GM19193 (cell line): ENCODE results near the gene DGKE.

Experiments used
- POLR2A ChIP-seq: IDR thresholded peaks from 4 replicates; pipeline ENCODE4 v1.6.1; 2011; ENCODE audit not compliant: insufficient read depth, insufficient read length; ENCODE audit errors: extremely low read depth

Gene DGKE

DNA sequence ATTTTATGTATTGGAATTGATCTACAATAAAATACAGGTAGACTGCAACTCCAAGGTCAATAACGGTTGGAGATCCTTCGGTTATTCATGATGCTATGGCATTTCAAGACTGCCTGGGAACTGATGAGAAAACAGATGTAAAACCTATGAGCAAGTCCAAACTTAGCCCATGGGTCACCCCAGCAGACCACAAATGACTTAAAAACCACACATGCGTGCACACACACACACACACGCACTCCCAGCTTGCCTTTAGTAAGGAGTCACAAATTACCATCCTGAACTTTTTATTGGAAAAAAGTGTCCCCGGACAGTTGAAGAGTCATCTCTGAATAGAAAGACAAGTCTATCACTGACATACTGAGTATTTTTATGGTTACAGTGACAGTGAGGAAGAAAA is 53.2 kb downstream of the DGKE start:
- TF ChIP-seq POLR2A = no peak

DNA sequence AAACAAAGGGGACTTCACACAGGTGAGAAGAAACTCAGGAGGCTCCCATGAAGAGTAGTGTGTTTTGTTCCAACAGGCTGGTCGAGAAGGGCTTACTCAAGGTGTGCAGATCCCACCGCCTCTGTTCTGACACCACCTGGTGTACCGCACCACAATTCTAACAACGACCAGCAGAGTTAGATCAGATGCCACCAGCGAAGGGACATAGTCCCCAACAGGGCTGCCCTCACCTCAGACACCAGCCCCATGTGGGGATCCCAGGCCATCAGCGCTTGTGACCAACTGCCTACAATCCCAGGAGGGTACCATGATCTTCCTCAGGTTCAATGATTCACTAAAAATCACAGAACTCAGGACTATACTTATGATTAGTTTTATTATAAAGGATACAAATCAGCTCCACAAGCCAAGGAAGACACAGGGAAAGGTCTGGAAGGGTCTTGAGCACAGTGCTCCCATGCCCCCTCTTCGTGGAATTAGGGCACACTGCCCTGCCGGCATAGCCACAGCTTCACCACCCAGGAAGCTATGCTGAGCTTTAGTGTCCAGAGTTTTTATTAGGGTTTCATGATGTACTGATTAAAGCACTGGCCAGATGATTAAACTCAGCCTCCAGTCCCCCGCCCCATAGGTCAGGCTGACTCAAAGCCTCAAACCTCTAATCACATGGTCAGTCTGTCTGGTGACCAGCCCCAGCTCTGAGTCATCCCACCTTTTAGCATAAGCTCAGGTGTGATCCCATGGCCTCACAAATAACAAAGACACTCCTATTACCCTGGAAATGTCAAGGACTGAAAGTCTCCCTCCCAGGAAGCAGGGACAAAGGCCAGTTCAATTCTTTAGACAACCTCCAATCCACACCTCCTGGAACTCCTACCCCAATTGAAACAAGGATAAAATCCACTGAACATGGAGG is 53.9 kb downstream of the DGKE start:
- TF ChIP-seq POLR2A = peak; percentile 25

DNA sequence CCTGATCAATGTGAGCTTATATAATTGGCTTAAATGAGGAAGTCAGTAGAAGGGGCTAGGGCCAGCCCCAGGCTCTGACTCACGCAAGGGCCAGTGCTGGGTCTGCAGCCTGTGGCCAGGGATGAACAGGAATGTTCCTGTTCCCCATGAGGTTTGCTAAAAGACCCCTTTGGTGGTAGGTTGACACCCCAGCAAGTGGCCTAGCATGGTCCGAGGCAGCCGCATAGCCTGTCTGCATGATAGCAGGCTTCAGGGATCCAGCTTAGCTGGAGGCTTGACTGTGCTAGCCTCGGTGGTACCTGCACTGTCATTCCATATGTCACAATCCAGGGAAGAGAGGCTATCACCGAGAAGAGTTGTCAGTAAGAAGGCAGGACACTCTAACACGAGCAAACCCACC is 56.4 kb downstream of the DGKE start:
- TF ChIP-seq POLR2A = peak; percentile 20

DNA sequence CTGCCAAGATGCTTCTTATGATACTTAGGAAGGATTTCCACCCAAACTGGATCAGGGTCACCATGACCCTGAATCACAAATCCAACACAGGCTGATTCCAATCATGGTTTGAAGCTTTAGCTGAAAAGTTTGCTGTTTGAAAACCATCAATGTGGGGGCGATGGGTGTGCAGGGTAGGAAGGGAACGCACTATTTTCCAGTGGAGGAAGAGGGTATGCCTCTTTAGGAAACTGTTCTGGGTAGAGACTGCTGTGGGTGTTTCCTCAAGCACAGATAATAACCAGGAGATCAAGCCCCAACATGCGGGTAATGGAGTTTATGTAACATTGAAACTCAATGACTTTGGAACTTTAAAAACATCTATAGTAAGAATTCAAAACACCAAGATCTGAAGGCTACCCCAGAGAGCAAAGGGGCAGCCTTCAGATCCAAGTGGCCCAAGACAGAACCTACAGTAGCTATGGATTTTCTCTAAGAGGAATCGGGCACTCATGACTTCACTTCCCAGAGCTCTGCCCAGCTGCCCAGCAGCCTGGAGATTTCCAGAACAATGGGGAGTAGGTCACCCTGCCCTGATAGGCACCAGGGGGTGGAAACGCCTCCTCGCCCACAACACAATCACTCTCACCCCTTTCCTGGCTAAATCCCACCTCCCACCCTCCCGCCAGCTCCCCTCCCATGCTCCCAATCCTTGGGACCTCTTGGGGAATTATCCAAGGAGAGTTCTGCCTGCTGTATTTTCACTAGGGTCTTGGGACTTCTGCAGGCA is 57.1 kb downstream of the DGKE start:
- no peak for TF ChIP-seq POLR2A

DNA sequence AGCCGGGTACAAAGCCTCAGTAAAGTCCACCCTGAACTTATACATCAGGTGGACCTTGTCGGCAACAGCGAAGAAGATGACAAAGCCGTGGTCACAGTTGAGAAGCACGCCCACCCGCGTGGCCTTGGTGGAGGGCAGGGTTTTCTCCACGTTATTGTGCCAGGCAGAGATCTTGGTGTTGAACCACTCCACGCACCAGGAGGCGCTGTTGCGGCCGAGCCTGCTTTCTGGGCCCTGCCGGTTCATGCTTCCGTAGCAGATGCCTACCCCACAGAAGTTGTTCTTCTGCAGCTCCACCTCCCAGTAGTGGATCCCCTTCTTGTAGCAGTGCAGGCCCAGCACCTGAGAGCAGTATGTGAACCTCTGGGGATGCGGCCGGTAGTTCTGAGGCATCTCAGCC is 57.8 kb downstream of the DGKE start:
- peak; percentile 6 for TF ChIP-seq POLR2A

DNA sequence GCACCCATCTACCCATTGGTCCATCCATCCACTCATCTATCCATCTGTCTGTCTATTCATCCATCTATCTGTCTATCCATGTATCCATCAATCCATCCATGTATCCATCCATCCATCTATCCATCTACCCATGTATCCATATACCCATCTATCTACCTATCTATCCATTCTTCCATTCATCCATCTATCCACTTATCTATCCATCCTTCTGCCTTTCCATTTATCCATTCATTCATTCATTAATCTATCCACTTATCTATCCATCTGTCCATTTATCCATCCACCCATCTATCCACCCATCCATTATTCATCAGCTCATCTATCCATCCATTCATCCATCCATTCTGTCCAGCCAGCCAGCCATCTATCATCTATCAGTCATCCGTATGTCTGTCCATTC is 58.4 kb downstream of the DGKE start:
- TF ChIP-seq POLR2A = no peak

DNA sequence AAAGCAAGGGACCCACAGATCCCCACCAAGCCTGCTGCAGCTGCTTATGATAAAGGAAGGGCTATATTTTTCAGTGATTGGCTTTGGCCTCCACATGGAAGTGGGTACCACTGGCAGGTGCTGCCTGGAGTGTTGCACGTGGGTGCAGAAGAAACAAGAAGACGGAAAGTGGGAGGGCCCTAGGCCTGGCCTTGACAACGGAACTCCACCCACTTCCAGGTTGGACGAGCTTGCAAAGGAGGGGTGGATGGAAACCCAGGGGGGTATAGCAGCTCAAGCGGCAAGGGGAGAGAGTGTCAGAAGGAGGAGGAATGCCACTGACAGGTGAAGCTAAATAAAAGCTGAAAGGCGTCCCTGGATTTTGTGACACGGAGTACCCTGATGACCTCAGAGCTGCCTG is 59.6 kb downstream of the DGKE start:
- TF ChIP-seq POLR2A = no peak

DNA sequence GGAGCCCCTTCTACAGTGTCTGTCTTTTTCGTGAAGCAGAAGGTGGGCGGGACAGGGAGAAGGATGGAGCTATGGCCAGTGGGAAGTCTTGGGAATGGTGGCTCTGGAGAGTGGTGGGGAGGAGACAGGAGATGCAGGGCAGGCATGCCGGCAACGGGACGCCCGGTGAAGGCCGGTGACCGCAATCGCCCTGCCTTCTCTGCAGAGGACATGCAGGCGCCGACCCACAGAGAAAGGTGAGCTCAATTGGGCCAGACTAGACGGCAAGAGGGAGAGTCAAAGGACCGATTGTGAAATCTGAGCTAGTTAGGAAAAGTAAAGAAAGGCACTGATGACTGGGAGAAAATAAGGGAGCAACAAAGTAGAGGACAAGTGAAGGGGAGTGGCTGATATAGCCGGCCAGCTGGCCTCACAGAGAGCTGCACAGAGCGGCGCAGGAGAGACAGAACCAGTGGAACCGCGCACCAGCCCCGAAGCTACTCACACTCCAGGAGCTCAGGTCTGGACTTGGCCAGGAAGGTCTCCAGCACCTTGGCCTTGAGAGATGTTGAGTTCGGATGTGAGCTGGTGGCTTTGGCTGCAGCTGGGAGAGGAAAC is 61.0 kb downstream of the DGKE start:
- TF ChIP-seq POLR2A = no peak

DNA sequence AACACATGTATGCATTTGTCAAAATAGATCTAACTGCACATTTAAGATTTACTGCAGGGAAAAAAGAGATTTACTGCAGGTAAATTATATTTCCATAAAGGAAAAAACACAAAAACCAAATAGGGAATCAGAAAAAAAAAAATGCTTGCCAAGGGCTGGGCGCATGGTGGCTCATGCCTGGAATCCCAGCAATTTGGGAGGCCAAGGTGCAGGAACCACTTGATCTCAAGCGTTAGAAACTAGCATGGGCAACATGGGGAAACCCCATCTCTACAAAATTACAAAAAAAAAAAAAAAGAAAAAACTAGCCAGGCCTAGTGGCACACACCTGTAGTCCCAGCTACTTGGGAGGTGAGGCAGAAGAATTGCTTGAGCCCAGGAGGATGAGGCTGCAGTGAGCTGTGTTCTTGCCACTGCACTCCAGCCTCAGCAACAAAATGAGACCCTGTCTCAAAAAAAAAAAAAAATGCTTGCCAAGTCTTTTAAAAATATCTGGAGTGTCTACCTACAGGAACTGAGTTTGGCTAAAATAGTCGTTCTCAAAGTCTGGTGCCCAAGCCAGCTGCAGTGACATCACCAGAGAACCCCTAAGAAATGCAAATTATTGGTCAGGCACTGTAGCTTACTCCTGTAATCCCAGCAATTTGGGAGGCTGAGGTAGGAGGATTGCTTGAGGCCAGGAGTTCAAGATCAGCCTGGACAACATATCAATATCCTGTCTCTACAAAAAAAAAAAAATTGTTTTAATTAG is 62.4 kb downstream of the DGKE start:
- no peak for TF ChIP-seq POLR2A

DNA sequence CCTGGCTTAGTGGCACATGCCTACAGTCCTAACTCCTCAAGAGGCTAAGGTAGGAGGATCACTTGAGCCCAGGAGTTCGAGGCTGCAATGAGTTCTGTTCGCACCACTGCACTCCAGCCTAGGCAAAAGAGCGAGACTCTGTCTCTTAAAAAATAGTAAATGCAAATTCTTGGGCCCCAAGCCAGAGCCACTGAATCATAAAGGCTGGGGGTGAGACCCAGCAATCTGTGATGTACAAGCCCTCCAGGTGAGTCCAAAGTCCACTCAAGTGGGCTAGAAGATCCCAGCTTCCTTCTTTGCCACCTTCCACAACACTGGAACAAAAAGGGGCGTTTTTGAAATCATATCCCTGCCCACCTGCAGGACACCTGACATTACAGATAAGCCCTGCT is 63.0 kb downstream of the DGKE start:
- peak; percentile 17 for TF ChIP-seq POLR2A

DNA sequence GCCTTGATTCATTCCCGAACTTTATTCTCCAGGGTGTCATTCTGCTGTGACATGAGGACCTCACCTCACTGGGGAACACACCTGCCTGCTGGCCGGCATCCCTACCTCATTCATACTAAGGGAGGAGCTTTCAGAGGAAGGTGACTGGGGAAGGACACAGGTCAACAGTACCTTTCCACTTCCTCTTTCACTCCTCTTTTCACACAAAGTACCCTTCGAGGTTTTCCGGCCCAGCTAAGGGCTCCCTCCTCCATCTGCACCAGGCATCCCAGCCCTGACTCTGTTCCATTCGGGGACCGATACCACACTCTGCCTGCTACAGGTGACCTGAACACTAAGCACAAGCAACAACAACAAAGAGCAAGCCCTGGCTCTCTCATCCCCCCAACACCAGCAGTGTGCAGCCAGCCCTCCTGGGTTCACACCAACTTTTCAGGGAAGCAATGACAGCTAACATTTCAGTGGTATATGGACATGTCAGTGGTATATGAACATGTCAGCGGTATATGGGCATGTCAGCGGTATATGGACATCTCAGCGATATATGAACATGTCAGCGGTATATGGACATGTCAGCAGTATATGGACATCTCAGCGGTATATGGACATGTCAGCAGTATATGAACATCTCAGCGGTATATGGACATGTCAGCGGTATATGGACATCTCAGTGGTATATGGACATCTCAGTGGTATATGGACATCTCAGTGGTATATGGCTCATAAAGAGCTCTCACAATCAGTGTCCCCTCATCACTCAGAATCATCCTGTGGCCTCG is 63.9 kb downstream of the DGKE start:
- no peak for TF ChIP-seq POLR2A

DNA sequence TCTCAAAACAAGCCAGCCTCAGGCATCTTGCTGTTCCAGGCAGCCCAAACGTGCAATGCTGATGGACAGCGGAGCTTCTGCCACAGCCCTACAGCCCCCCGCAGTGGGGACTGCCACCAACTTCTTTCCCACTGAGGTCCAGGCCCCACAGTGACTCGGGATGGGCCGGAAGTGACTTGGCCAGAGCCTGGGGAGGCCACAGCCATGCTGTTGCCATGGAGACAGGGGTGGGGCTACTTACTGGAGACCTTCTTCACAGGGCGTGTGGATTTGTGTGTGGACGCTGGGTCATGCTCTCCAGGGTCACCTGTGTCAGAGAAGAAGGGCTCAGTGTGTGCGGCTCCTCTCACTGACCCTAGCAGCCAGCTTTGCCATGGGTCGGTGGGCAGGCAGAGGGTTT is 64.9 kb downstream of the DGKE start:
- TF ChIP-seq POLR2A = no peak

DNA sequence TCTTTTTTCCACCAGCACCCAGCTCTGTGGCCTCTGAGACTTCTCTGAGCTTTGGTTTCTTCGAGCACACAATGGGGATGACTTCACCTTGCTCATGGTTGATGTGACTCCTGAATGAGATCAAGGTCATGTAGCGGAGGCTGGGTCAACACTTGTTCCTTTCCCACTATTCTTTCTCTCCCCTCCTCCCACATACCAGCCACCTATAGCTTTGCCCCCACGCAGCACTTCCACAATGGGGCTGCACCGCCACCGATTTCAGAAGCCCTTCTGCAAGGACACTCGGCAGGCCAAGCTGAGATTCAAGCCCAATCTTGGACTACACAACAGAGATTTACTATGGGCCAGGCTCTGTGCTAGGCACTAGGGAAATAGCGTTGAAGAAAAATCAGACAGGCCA is 65.5 kb downstream of the DGKE start:
- no peak for TF ChIP-seq POLR2A

DNA sequence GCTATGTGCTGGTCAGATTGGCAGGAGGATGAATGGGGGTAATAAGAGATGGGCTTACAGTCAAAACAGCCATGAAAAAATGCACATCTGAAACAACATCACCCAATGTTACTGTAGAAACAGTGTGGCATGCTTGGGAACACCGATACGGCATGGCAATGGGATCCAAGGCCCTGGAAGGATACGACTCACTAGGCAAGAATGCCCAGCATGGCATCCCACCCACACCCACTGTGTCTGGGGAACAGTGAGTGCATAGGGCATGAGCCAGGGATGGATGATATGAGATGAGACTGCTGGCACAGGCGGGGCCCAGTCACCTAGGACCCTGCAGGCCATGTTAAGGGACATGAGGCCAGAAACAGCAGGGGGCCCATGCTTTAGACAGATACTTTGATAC is 68.4 kb downstream of the DGKE start:
- no peak for TF ChIP-seq POLR2A
